ENCODE measurements around the gene MANSC4. TPM values are rescaled to one million over a fixed set of nuclear protein-coding genes. Genes with fewer than 3 reads are reported as not detected.
A peak's percentile ranks its signal among the peaks of the same experiment; 100 is the strongest.

MANSC4 gene
- total and polyA plus RNA-seq, 2 donors (not counting 3 experiments of a cell fraction or from before 2014, with no cell fraction given): not detected

- no peak for DNase-seq (ENCODE audit: low read depth, low spot score)
- TF ChIP-seq POLR2A (IDR thresholded peaks at IDR 0.05; ENCODE audit: low read depth, low read length) (no peak), MYC (IDR thresholded peaks at IDR 0.05; ENCODE audit: low read depth, low read length) (no peak)
- POLR2A ChIA-PET: no interaction called here
- Histone ChIP-seq H2AFZ (ENCODE audit: low read depth, low read length) (no peak overlapping the region), H3K79me2 (ENCODE audit: control insufficient read depth, insufficient read depth, low read length) (no peaks in the 10 kb centered on the region), H3K4me2 (ENCODE audit: insufficient read depth, low read length) (no peak overlapping the region), H3K4me1 (ENCODE audit: control insufficient read depth, extremely low read depth, insufficient read depth, low read length) (no peaks in the 10 kb centered on the region), H3K36me3 (ENCODE audit: control insufficient read depth in 2 of 2, extremely low read depth in 1 of 2, insufficient read depth in 2 of 2, low read length in 2 of 2) (peaks cover 3 to 6% of the 10 kb centered on the region in 2 experiments), H3K27ac (ENCODE audit: insufficient read depth, low read depth, low read length) (no peak overlapping the region), H4K20me1 (replicated peaks; ENCODE audit: control insufficient read depth, extremely low read depth, insufficient read depth, low read length) (no peaks in the 10 kb centered on the region), H3K9me3 (replicated peaks; ENCODE audit: control insufficient read depth, insufficient read depth, low read length) (no peaks in the 10 kb centered on the region), H3K9me1 (replicated peaks; ENCODE audit: control insufficient read depth, extremely low read depth, insufficient read depth, low read length) (no peaks in the 10 kb centered on the region), H3K4me3 (replicated peaks in 1 of 3; ENCODE audit: insufficient read depth in 1 of 3, low read depth in 1 of 3, low read length in 3 of 3) (no peak overlapping the region), H3K9ac (replicated peaks; ENCODE audit: extremely low read depth, insufficient read depth, low read length) (no peak overlapping the region), H3K27me3 (ENCODE audit: control insufficient read depth in 2 of 2, insufficient read depth in 2 of 2, low read length in 2 of 2) (no peaks in the 10 kb centered on the region)
- CTCF ChIA-PET: interaction anchor here (0.6 to 8.5 kb wide), 12 partner anchors 17 to 1266 kb away, joined by 3 to 141 read pairs (median 10); no protein-coding TSS in a partner anchor
- no peak for FAIRE-seq
- intact Hi-C loops (cut with micrococcal nuclease): loop anchor here (1.0 to 10.0 kb wide), 7 partner anchors 88 to 1266 kb away; no protein-coding TSS in a partner anchor
- dilution Hi-C loops (cut with MboI; ENCODE audit: extremely low pct_ligation_motif_present, low sequenced_read_pairs): no loop called here
- no TSS peak for BruUV-seq (replicated peaks)
Observed at GRCh38 chr12:27733791-27734190, 46.2 kb downstream of the MANSC4 start.

GRCh38 chr12:27733052-27733656 is 46.9 kb downstream of the MANSC4 start:
- TF ChIP-seq EZH2 (IDR thresholded peaks at IDR 0.05; ENCODE audit: borderline replicate concordance, low read depth, low read length, severe bottlenecking) (no peak), CTCF (IDR thresholded peaks at IDR 0.05; ENCODE audit: extremely low read depth in 1 of 2, insufficient read depth in 1 of 2, low read depth in 1 of 2, low read length in 2 of 2) (peak; percentile 72 to 76), POLR2A (IDR thresholded peaks at IDR 0.05; ENCODE audit: low read depth, low read length) (no peak), MAX (IDR thresholded peaks at IDR 0.05; ENCODE audit: insufficient read depth, insufficient read length) (no peak)
- peak; percentile 51 for DNase-seq (ENCODE audit: low read depth, low spot score)
- H3K4me1 ChIP-seq (ENCODE audit: control insufficient read depth, extremely low read depth, insufficient read depth, low read length): no peaks in the 10 kb centered on the region

More at GRCh38 chr12:27733052-27733656, 46.9 kb downstream of the MANSC4 start:
- Histone ChIP-seq H3K79me2 (ENCODE audit: control insufficient read depth, insufficient read depth, low read length) (peaks cover 2% of the 10 kb centered on the region), H3K27me3 (ENCODE audit: control insufficient read depth in 2 of 2, insufficient read depth in 2 of 2, low read length in 2 of 2) (no peaks in the 10 kb centered on the region), H3K9ac (replicated peaks; ENCODE audit: extremely low read depth, insufficient read depth, low read length) (no peak overlapping the region), H3K9me1 (replicated peaks; ENCODE audit: control insufficient read depth, extremely low read depth, insufficient read depth, low read length) (no peaks in the 10 kb centered on the region), H2AFZ (ENCODE audit: low read depth, low read length) (no peak overlapping the region), H3K9me3 (replicated peaks; ENCODE audit: control insufficient read depth, insufficient read depth, low read length) (no peaks in the 10 kb centered on the region), H3K4me3 (replicated peaks in 1 of 3; ENCODE audit: insufficient read depth in 1 of 3, low read depth in 1 of 3, low read length in 3 of 3) (no peak overlapping the region), H3K27ac (ENCODE audit: insufficient read depth, low read depth, low read length) (no peak overlapping the region), H3K4me2 (ENCODE audit: insufficient read depth, low read length) (no peak overlapping the region), H3K36me3 (ENCODE audit: control insufficient read depth in 2 of 2, extremely low read depth in 1 of 2, insufficient read depth in 2 of 2, low read length in 2 of 2) (peaks cover 3 to 6% of the 10 kb centered on the region in 2 experiments), H4K20me1 (replicated peaks; ENCODE audit: control insufficient read depth, extremely low read depth, insufficient read depth, low read length) (no peaks in the 10 kb centered on the region)
- intact Hi-C loops (cut with micrococcal nuclease): loop anchor here (1.0 to 10.0 kb wide), 7 partner anchors 88 to 1266 kb away; no protein-coding TSS in a partner anchor
- BruUV-seq (replicated peaks): no TSS peak
- dilution Hi-C loops (cut with MboI; ENCODE audit: extremely low pct_ligation_motif_present, low sequenced_read_pairs): no loop called here
- ChIA-PET POLR2A (interaction anchor here (0.7 kb wide), 1 partner anchor 397 kb away, joined by 3 read pairs; no protein-coding TSS in a partner anchor), CTCF (interaction anchor here (0.5 to 8.5 kb wide), 36 partner anchors 10 to 1269 kb away, joined by 3 to 141 read pairs (median 4); partner anchors contain the start of genes KLHL42 and MANSC4)
- FAIRE-seq: no peak

Measured in endothelial cell of umbilical vein (primary cell).